GM12865 (cell line): ENCODE results near the gene TCEAL9.

Source experiments
- DNase-seq: peaks from one replicate; pipeline ENCODE4 v3.0.0; 2010; ENCODE audit warnings: low read depth
- H3K4me3 ChIP-seq: 2 replicates; pipeline ENCODE4 v1.5.1; 2011; ENCODE audit warnings: mild to moderate bottlenecking, low read depth, low read length, control low read depth
- TF ChIP-seq, protein P1 (sequence below): IDR thresholded peaks from 2 replicates; pipeline ENCODE4 v1.5.1; 2011; ENCODE audit warnings: low read length, control low read depth, low read depth, inconsistent platforms; ENCODE audit not compliant: insufficient read depth; ENCODE audit errors: missing control alignments

The TCEAL9 gene

DNA sequence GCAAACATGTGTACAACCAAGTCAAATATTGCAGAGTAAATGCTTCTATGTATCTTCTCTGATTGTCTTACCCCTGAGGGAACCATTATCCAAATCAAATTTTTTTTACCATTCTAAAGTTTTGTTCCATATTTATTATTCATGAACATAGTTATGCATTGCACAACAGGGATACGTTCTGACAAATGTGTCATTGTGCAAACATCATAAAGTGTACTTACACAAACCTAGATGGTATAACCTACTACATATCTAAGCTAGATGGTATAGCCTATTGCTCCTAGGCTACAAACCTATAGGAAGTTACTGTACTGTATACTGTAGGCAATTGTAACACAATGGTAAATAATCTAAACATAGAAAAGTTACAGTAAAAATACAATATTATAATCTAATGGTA, 43.4 kb downstream of the TCEAL9 start:
- no peak for DNase-seq
- no peak overlapping the region for H3K4me3 ChIP-seq
- TF ChIP-seq, protein P1, sequence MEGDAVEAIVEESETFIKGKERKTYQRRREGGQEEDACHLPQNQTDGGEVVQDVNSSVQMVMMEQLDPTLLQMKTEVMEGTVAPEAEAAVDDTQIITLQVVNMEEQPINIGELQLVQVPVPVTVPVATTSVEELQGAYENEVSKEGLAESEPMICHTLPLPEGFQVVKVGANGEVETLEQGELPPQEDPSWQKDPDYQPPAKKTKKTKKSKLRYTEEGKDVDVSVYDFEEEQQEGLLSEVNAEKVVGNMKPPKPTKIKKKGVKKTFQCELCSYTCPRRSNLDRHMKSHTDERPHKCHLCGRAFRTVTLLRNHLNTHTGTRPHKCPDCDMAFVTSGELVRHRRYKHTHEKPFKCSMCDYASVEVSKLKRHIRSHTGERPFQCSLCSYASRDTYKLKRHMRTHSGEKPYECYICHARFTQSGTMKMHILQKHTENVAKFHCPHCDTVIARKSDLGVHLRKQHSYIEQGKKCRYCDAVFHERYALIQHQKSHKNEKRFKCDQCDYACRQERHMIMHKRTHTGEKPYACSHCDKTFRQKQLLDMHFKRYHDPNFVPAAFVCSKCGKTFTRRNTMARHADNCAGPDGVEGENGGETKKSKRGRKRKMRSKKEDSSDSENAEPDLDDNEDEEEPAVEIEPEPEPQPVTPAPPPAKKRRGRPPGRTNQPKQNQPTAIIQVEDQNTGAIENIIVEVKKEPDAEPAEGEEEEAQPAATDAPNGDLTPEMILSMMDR, result no peak

DNA sequence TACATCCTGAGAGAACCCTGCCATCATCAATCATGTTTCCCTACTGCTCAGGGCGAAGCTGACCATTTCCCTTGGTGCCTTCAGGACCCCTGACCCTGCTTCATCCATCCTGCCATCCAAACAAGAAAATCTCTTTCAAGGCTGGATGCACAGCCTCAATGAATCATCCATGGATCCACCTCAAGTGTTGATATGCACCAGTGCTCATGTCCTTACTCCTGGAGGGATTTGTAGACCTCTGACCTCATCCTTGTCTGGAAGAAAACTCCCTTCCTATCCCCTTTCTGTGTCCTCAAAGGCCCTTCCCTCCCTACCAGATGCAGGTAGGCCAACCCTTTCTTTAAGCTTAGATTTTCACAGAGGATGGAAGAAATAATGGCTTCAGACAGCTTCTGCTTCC, 44.6 kb downstream of the TCEAL9 start:
- TF ChIP-seq, protein P1, result no peak
- DNase-seq, result no peak
- no peak overlapping the region for H3K4me3 ChIP-seq

- TF ChIP-seq, protein P1, result no peak
Observed at GRCh38 chrX:103404231-103405008, 48.1 kb downstream of the TCEAL9 start.

GRCh38 chrX:103405009-103405333, 48.7 kb downstream of the TCEAL9 start:
- DNase-seq, result no peak
- H3K4me3 ChIP-seq, result peak overlapping the region; percentile 59
- TF ChIP-seq, protein P1, result no peak

More at GRCh38 chrX:103404231-103405008, 48.1 kb downstream of the TCEAL9 start:
- H3K4me3 ChIP-seq, result peak overlapping the region; percentile 59
- peak; percentile 90 for DNase-seq

DNA sequence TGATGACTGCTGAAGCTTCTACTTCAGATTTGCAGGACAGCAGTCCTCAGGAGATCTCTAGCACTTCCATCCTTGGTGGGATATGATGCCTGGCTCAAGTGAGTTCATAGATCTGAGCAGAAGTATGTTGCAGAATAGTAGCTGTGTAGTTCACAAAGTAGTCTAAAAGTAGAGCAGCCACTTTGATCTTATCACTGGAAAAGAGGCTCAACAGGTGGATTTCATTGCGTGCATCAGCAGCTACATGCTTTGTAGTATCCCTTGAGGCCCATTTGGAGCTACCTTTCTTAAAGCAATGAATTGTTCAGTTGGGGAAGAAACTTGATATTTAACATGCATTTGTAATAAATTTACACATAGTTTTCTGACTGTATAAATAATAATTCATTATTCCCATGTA, 50.0 kb downstream of the TCEAL9 start:
- DNase-seq, result no peak
- no peak overlapping the region for H3K4me3 ChIP-seq
- TF ChIP-seq, protein P1, result no peak

- TF ChIP-seq, protein P1, result no peak
Observed at GRCh38 chrX:103407776-103408175, 51.5 kb downstream of the TCEAL9 start.

More at GRCh38 chrX:103407776-103408175, 51.5 kb downstream of the TCEAL9 start:
- DNase-seq, result no peak
- H3K4me3 ChIP-seq, result no peak overlapping the region
